ENCODE data around the gene ULK1. TPM values are rescaled to one million over a fixed set of nuclear protein-coding genes. Genes with fewer than 3 reads are reported as not detected.

Gene ULK1
- total RNA-seq, 1 donor: 9.1 TPM

DNA sequence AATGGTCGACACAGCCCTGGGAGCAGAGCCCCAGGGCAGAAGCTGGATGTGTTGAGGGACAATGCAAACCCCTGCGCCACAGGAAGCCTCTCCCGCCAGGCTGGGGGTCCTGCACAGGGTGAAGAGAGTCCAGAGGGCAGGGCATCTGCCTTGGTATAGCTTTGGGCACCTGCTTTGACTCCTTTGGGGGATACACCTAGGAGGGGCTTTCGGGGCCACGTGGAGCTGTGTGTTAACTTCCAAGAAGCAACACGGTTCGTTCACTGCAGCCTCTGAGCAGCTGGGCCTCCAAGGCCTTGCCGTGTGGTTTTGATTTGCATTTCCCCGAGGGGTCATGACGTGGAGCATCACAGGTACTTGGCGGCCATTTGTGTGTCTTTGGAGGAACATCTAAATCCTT is 28.8 kb downstream of the ULK1 start:
- TF ChIP-seq, protein P1, sequence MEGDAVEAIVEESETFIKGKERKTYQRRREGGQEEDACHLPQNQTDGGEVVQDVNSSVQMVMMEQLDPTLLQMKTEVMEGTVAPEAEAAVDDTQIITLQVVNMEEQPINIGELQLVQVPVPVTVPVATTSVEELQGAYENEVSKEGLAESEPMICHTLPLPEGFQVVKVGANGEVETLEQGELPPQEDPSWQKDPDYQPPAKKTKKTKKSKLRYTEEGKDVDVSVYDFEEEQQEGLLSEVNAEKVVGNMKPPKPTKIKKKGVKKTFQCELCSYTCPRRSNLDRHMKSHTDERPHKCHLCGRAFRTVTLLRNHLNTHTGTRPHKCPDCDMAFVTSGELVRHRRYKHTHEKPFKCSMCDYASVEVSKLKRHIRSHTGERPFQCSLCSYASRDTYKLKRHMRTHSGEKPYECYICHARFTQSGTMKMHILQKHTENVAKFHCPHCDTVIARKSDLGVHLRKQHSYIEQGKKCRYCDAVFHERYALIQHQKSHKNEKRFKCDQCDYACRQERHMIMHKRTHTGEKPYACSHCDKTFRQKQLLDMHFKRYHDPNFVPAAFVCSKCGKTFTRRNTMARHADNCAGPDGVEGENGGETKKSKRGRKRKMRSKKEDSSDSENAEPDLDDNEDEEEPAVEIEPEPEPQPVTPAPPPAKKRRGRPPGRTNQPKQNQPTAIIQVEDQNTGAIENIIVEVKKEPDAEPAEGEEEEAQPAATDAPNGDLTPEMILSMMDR (IDR thresholded peaks at IDR 0.05; ENCODE audit: insufficient read depth, low read length): no peak
- DNase-seq (ENCODE audit: low read depth): no peak
- H3K4me3 ChIP-seq (ENCODE audit: low read depth, low read length): no peak overlapping the region

DNA sequence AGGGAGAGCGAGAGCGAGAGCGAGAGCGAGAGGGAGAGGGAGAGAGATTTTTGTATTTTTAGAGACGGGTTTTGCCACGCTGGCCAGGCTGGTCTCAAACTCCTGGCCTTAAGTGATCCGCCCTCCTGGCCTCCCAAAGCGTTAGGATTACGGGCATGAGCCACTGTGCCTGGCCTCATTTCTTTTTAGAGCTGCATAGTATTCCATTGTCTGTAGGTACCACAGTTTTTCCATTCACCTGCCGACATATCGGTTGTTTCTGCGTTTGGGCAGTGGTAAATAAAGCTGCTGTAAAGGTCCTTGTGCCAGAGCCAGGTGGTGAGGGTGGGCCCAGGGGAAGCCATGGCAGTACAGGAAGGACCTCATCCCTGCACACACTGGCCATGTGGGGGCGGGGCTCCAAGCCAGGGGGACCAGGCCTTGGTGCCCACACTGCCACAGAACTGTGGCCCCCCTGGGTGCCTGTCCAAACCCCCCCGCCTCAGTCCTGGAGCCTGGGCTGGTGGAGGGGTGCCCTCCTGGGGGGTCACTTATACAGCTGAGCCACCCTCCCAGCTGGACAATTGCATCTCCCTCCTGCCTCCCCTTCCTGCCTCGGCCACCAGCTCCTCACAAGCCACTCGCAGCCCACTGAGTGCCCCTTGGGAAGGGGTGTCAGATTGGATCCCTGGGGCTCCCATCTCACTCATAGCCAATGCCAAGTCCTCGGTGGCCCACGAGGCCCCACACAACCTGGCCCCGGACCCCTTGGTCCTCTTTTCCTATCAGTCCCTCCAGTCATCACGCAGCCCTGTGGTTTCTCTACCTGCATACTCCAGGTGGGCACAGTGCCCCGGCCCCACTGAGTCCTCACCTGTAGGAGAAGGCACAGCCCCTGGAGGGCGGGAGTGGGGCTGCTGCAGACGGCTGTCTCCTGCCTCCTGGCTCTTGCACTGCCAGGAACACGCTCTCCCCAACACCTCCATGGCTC is 33.0 kb downstream of the ULK1 start:
- no peak for DNase-seq (ENCODE audit: low read depth)
- TF ChIP-seq, protein P1 (IDR thresholded peaks at IDR 0.05; ENCODE audit: insufficient read depth, low read length): no peak
- no peak overlapping the region for H3K4me3 ChIP-seq (ENCODE audit: low read depth, low read length)

DNA sequence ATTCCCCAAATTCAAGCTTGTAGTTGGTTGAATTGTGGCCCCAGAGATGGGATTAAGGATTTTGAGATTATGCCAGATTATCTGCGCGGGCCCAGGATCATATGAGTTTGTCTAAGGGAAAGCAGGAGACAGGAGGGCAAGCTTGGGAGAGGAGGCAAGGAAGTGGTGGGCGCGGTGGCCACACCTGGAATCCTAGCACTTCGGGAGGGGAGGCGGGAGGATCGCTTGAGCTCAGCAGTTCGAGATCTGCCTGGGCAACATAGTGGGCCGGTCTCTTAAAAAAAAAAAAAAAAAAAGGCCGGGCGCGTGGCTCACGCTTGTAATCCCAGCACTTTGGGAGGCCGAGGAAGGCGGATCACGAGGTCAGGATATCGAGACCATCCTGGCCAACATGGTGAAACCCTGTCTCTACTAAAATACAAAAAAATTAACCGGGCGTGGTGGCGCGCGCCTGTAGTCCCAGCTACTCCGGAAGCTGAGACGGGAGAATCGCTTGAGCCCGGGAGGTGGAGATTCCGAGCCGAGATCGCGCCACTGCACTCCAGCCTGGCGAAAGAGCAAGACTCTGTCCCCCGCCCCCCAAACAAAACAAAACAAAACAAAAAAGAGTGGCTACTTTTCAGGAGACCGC is 33.8 kb downstream of the ULK1 start:
- TF ChIP-seq, protein P1 (IDR thresholded peaks at IDR 0.05; ENCODE audit: insufficient read depth, low read length): no peak
- H3K4me3 ChIP-seq (ENCODE audit: low read depth, low read length): peak overlapping the region; percentile 74
- peak; percentile 15 for DNase-seq (ENCODE audit: low read depth)

DNA sequence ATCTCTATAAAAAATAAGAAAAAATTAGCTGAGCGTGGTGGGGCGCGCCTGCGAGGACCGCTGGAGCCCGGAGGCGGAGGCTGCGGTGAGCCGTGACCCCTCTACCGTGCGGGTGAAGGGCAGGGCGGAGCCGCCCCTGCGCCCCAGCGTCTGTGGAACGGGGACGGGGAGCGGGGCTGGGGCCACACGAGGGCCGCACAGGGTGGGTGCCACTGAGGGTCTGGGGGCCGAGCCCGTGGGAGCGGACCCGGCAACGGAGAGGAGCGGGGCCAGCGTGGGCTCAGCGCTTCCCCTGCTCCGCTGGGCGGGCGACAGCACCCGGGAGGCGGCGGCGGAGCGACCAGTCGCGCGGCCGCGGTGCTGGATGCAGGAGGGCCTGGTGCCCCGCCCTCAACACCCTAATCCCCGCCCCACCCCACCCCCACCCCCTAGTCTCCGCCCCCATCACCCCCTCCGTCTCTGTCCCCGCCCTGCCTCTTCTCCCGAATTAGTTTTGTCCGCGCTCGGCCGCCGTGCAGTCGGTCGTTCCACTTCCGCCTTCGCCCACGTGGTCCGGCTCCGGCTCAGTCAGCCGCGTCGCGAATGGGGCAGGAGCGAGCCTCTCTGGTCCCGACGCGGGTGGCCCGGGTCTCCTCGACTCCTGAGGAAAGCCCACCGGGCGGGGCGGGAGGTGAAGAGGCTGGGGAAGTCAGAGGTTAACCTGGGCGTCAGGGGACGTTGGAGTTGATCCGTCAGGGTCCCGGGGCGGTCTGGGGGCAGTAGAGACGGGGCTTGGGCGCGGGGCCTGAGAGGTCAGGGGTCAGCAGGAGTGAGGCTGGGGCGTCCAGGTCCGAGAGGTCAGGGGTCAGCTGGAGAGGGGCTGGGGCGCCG is 34.5 kb downstream of the ULK1 start, which contains the start of gene PUS1:
Gene PUS1 (plus strand): TSS at position 566 of the 870 bp plus-strand sequence. CDS start 447 bp downstream, outside the sequence.
- peak; percentile 92 for DNase-seq (ENCODE audit: low read depth)
- peak within 1 kb of the TSS; percentile 94 for H3K4me3 ChIP-seq (ENCODE audit: low read depth, low read length)
- TF ChIP-seq, protein P1 (IDR thresholded peaks at IDR 0.05; ENCODE audit: insufficient read depth, low read length): no peak

DNA sequence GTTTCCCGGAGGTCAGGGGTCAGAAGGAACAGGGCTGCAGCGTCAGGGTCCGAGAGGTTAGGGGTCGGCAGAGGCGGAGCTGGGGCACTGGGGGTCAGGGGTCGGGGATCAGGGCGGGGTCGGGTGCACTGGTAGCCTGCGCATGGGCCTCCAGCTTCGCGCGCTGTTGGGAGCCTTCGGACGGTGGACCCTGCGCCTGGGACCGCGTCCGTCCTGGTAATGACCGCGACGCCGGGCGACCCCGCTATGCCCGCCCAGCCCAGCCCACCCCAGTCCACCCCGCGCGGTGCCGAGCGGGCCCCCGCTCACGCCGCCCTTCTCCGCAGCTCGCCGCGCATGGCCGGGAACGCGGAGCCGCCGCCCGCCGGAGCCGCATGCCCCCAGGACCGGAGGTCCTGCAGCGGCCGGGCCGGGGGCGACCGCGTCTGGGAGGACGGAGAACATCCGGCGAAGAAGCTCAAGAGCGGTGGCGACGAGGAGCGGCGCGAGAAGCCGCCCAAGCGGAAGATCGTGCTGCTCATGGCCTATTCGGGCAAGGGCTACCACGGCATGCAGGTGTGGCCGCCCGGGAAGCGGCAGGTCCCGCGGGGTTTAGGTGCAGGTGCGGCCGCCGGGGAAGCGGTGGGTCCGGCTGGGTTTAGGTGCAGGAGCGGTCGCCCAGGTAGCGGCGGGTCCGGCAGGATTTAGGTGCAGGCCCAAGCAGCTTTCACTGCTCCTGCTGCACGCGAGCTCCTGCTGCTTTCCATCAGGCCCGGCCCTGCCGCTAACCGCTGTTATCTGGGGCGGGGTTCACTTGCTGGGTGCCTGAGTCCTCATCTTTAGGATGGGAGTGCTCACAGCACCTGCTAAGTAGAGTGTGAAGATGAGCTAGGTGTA is 35.4 kb downstream of the ULK1 start:
- TF ChIP-seq, protein P1 (IDR thresholded peaks at IDR 0.05; ENCODE audit: insufficient read depth, low read length): no peak
- H3K4me3 ChIP-seq (ENCODE audit: low read depth, low read length): peak overlapping the region; percentile 94
- DNase-seq (ENCODE audit: low read depth): peak; percentile 15

All from fibroblast of the aortic adventitia (primary cell).